ENCODE results near the gene ZCCHC18. TPM values are rescaled to one million over a fixed set of nuclear protein-coding genes. Genes with fewer than 3 reads are reported as not detected.

The ZCCHC18 gene
- total RNA-seq, 4 donors from 2014 or later: 0.95 TPM; not detected in 3

GRCh38 chrX:104156630-104157529 lies 44.6 kb downstream of the ZCCHC18 start, which contains the start of gene SLC25A53:
Gene SLC25A53 (minus strand): TSS chrX:104157009. CDS start chrX:104105257, 51,752 bp downstream.
- Histone ChIP-seq H3K36me3 (no peaks in the 10 kb centered on the region), H3K4me3 (peak within 1 kb of the TSS; percentile 29 to 65 (median 53)), H3K27me3 (no peaks in the 10 kb centered on the region), H3K4me1 (peaks cover 0 to 12% (median 0%) of the 10 kb centered on the region in 4 donors), H3K9me3 (no peaks in the 10 kb centered on the region), H3K27ac (peak within 1 kb of the TSS; percentile 89 to 92 (median 91))
- intact Hi-C loops (cut with DNase I; ENCODE audit: low total_unique reads) (no loop called here), in situ Hi-C loops (cut with MboI; ENCODE audit: low pct_ligation_motif_present in 1 of 4, low pct_unique_long_range_greater_than_20kb in 1 of 4, low sequenced_read_pairs in 3 of 4) (loop anchor here in 1 of 4 donors (25.0 kb wide), 1 partner anchor 470 kb away; the partner anchor contains the start of gene MORF4L2)
- no peak for TF ChIP-seq CTCF (IDR thresholded peaks at IDR 0.05)
- TF ChIP-seq POLR2A (IDR thresholded peaks at IDR 0.05): peak; percentile 68
- peak; percentile 45 to 63 (median 49) for TF ChIP-seq POLR2AphosphoS5 (IDR thresholded peaks at IDR 0.05)
- DNase-seq: peak; percentile 80
- 0 to 45% methylated on average over 3 to 44 of the region's 44 CpGs for WGBS, 2 donors (ENCODE audit: low coverage in 1 of 2)

Other genes starting within 250 kb of the ZCCHC18 start
- gene TMSB15B, start 149.9 kb upstream of the ZCCHC18 start, total RNA-seq: 1 to 10 TPM in 1 of 4 donors, under 1 TPM in 1, not detected in 2; 0.82 to 2.9 TPM
- not detected for gene H2BW1, start 98.8 kb upstream of the ZCCHC18 start, total RNA-seq
- not detected for gene H2BW2, start 72.6 kb upstream of the ZCCHC18 start, total RNA-seq
- 1 to 10 TPM in 1 of 4 donors, under 1 TPM in 1, not detected in 2; 0.55 to 2.2 TPM for gene TMSB15C, start 36.3 kb upstream of the ZCCHC18 start, total RNA-seq
- 10 to 100 TPM in 2 of 4 donors, not detected in 2; 17.1 to 23.3 TPM for gene SLC25A53, start 44.5 kb downstream of the ZCCHC18 start, total RNA-seq
- gene FAM199X, start 53.9 kb downstream of the ZCCHC18 start, total RNA-seq: 10 to 100 TPM; 10.8 to 37.2 (median 25.4) TPM
- not detected for gene ESX1, start 142.4 kb downstream of the ZCCHC18 start, total RNA-seq